Vagina (tissue), 2 donors: Measurements from ENCODE around the gene DERL3.

ENCODE experiments used
- POLR2A ChIP-seq, 2 donors: fragments of 450-650 bp; IDR thresholded peaks; one replicate each; pipeline ENCODE4 v1.6.1; 2017; ENCODE audit warnings: antibody characterized with exemption in 2 of 2, mild to moderate bottlenecking in 2 of 2, moderate library complexity in 2 of 2
- TF ChIP-seq, protein P1 (sequence below), 3 experiments: fragments of 450-650 bp in 2 of 3; fragments of 200-600 bp in 1 of 3; sonication (generic) in 1 of 3; IDR thresholded peaks; one replicate each; pipeline ENCODE4 v1.5.1; 2017 to 2019; ENCODE audit warnings: antibody characterized with exemption in 3 of 3, mild to moderate bottlenecking in 2 of 3, moderate library complexity in 2 of 3

DNA sequence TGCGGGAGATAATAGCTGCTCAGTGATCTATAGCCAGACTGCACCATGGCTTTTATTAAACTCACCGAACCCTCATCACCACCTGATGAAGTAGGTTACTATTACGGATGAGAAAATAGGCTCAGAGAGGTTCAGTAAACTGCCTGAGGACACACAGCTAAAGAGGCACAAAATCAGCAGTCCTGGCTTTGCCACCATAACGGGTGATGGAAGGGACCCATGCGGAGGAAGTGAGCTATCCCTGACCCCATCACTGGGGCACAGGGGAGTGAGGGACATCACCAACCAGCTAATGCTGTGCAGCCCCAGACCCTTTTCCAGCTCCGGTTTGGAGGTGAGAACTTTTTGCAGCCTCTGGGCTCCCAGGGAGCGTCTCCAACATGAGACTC lies 7.3 kb upstream of the DERL3 start:
- TF ChIP-seq, protein P1, sequence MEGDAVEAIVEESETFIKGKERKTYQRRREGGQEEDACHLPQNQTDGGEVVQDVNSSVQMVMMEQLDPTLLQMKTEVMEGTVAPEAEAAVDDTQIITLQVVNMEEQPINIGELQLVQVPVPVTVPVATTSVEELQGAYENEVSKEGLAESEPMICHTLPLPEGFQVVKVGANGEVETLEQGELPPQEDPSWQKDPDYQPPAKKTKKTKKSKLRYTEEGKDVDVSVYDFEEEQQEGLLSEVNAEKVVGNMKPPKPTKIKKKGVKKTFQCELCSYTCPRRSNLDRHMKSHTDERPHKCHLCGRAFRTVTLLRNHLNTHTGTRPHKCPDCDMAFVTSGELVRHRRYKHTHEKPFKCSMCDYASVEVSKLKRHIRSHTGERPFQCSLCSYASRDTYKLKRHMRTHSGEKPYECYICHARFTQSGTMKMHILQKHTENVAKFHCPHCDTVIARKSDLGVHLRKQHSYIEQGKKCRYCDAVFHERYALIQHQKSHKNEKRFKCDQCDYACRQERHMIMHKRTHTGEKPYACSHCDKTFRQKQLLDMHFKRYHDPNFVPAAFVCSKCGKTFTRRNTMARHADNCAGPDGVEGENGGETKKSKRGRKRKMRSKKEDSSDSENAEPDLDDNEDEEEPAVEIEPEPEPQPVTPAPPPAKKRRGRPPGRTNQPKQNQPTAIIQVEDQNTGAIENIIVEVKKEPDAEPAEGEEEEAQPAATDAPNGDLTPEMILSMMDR (IDR thresholded peaks at IDR 0.05) = no peak
- no peak for TF ChIP-seq POLR2A (IDR thresholded peaks at IDR 0.05)
